Amniotic epithelial cell (primary cell): Measurements from ENCODE around the gene PRR23A.
"Not testable (repeated sequence)": the region's sequence is repeated elsewhere in the genome, so short reads cannot be mapped to it uniquely, and the experiment has no call there.

ENCODE experiments used
- DNase-seq: peaks from one replicate; pipeline ENCODE4 v3.0.0-alpha.2; 2010; ENCODE audit warnings: low read depth

Gene PRR23A

GRCh38 chr3:139006051-139006716 is at the start of gene PRR23A:
TSS of gene PRR23A (minus strand) at chr3:139006268. CDS start at chr3:139006268, 0 bp downstream.
- no peak for DNase-seq

GRCh38 chr3:139052802-139053600 is 46.9 kb upstream of the PRR23A start:
- no peak for DNase-seq

GRCh38 chr3:139044366-139045210 is 38.5 kb upstream of the PRR23A start, which contains the start of gene PRR23C:
TSS of gene PRR23C (minus strand) at chr3:139044892. CDS start at chr3:139044620, 272 bp downstream.
- DNase-seq: no peak

- DNase-seq: no peak
Observed at GRCh38 chr3:139043554-139044365, 37.7 kb upstream of the PRR23A start.

- DNase-seq: no peak
Observed at GRCh38 chr3:139037478-139037877, 31.4 kb upstream of the PRR23A start.

GRCh38 chr3:139032326-139033002 is 26.4 kb upstream of the PRR23A start:
- DNase-seq: no peak

- not testable (repeated sequence) for DNase-seq
Observed at GRCh38 chr3:139030576-139030975, 24.5 kb upstream of the PRR23A start.

- DNase-seq: no peak
Observed at GRCh38 chr3:139024968-139025367, 18.9 kb upstream of the PRR23A start.

GRCh38 chr3:139020868-139021234 is 14.8 kb upstream of the PRR23A start, which contains the start of gene PRR23B:
TSS of gene PRR23B (minus strand) at chr3:139020926. CDS start at chr3:139020661, 265 bp downstream.
- DNase-seq: no peak

- no peak for DNase-seq
Observed at GRCh38 chr3:139020036-139020867, 14.2 kb upstream of the PRR23A start.

- DNase-seq: no peak
Observed at GRCh38 chr3:139016430-139017048, 10.5 kb upstream of the PRR23A start.

- DNase-seq: no peak
Observed at GRCh38 chr3:139005356-139005993, 593 bp downstream of the PRR23A start.

GRCh38 chr3:138995706-138996105 is 10.4 kb downstream of the PRR23A start:
- no peak for DNase-seq

GRCh38 chr3:138987181-138987580 is 18.9 kb downstream of the PRR23A start:
- DNase-seq: no peak

- no peak for DNase-seq
Observed at GRCh38 chr3:138985932-138986331, 20.1 kb downstream of the PRR23A start.

- no peak for DNase-seq
Observed at GRCh38 chr3:138984816-138985215, 21.3 kb downstream of the PRR23A start.

- no peak for DNase-seq
Observed at GRCh38 chr3:138976047-138976446, 30.0 kb downstream of the PRR23A start.

- no peak for DNase-seq
Observed at GRCh38 chr3:138975351-138975750, 30.7 kb downstream of the PRR23A start.

- peak; percentile 1 for DNase-seq
Observed at GRCh38 chr3:138974462-138974861, 31.6 kb downstream of the PRR23A start.
